K562 (cell line): ENCODE measurements around the gene CHST15. TPM values are rescaled to one million over a fixed set of nuclear protein-coding genes. Genes with fewer than 3 reads are reported as not detected.

Experiments
- CBX3 ChIP-seq, 2 experiments: IDR thresholded peaks; 1 replicate in 1 of 2; 2 replicates in 1 of 2; pipeline ENCODE4 v1.6.1; 2012; ENCODE audit warnings: inconsistent platforms in 2 of 2, low read length in 2 of 2, borderline replicate concordance in 1 of 2, control low read depth in 1 of 2
- L3MBTL2 ChIP-seq: fragments of 450-650 bp; IDR thresholded peaks from 2 replicates; pipeline ENCODE4 v1.6.1; 2016; ENCODE audit warnings: mild to moderate bottlenecking, moderate library complexity
- SRSF9 ChIP-seq: fragments of 200-400 bp; formaldehyde crosslinking; IDR thresholded peaks from 2 replicates; pipeline ENCODE4 v1.6.1; 2017; ENCODE audit warnings: low read depth, low read length, borderline replicate concordance
- STAG1 ChIP-seq: sonication (generic); formaldehyde crosslinking; IDR thresholded peaks from 2 replicates; pipeline ENCODE4 v1.5.0; 2020; ENCODE audit warnings: missing genetic modification reagents, borderline replicate concordance
- ZC3H4 ChIP-seq: sonication (generic); formaldehyde crosslinking; IDR thresholded peaks from 2 replicates; pipeline ENCODE4 v1.9.0; 2021; ENCODE audit warnings: missing genetic modification reagents, borderline replicate concordance
- ZNF57 ChIP-seq: fragments of 450-650 bp; formaldehyde crosslinking; IDR thresholded peaks from 2 replicates; pipeline ENCODE4 v1.4.0; 2020; ENCODE audit warnings: mild to moderate bottlenecking, moderate library complexity
- polyA plus RNA-seq, 8 experiments: library from polyadenylated mRNA; depleted of rRNA in 4 of 8; stranded (reverse) in 5 of 8; unstranded in 3 of 8; fragments of >200 nt; fragmentation: Nextera tagmentation in 2 of 8; fragmentation: Illumina TruSeq in 1 of 8; extraction: Ambion mirVana in 2 of 8; extraction: Trizol in 1 of 8; gene quantifications; 2 replicates each; pipeline versions ENCODE4 v1.2.1 to v1.2.3, GENCODE V29; 2011 to 2014; ENCODE audit warnings: inconsistent platforms in 1 of 8, missing spikeins in 1 of 8
- total RNA-seq, 7 experiments: library from RNA; depleted of rRNA in 6 of 7; stranded (reverse); fragments of >200 nt in 6 of 7; fragmentation: Illumina TruSeq in 2 of 7; extraction: Trizol in 2 of 7; gene quantifications; 2 replicates each; pipeline versions ENCODE4 v1.2.1 to v1.2.3, GENCODE V29; 2011 to 2021; ENCODE audit warnings: low replicate concordance in 1 of 7
- TF ChIP-seq, protein P1 (sequence below): fragments of 450-650 bp; IDR thresholded peaks from 2 replicates; pipeline ENCODE4 v1.6.1; 2018; ENCODE audit warnings: mild to moderate bottlenecking, low read depth; ENCODE audit not compliant: partially characterized antibody
- TF ChIP-seq, protein P2 (sequence below), 2 experiments: fragments of 150-350 bp in 1 of 2; IDR thresholded peaks; 2 replicates each; pipeline ENCODE4 v1.6.1; 2012 to 2016; ENCODE audit warnings: low read depth in 2 of 2, low read length in 2 of 2, mild to moderate bottlenecking in 1 of 2, moderate library complexity in 1 of 2
- TF ChIP-seq, protein P3 (sequence below): fragments of 250-450 bp; sonication (Bioruptor Pico); IDR thresholded peaks from 2 replicates; pipeline ENCODE4 v1.6.1; 2021; ENCODE audit warnings: mild to moderate bottlenecking
- TF ChIP-seq, protein P4 (sequence below): fragments of 450-650 bp; formaldehyde crosslinking; conservative IDR thresholded peaks from 2 replicates; pipeline ENCODE4 v1.4.0; 2022; ENCODE audit warnings: mild to moderate bottlenecking, missing genetic modification characterization

Gene CHST15
- total and polyA plus RNA-seq, 9 of the 15 experiments (the other 6 are each of a cell fraction or from before 2014, with no cell fraction given) = 0.04 to 0.16 (median 0.08) TPM

DNA sequence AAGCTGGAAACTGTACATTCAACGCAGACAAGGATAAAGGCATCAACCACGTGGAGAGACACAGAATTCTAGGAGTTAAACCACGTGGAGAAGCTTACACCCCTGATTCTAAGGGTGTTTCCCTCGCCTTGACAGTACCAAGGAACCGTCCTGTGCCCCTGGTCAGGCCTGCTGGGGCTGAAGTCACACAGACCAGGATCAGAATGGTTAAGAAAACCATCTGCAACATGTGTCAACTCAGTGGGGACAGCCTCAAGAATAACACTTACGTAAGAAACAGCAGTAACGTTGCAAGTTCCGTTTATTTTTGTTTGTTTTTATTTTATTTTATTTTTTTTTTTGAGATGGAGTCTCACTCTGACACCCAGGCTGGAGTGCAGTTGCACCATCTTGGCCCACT is 55.6 kb downstream of the CHST15 start (continued):
- TF ChIP-seq, protein P1, sequence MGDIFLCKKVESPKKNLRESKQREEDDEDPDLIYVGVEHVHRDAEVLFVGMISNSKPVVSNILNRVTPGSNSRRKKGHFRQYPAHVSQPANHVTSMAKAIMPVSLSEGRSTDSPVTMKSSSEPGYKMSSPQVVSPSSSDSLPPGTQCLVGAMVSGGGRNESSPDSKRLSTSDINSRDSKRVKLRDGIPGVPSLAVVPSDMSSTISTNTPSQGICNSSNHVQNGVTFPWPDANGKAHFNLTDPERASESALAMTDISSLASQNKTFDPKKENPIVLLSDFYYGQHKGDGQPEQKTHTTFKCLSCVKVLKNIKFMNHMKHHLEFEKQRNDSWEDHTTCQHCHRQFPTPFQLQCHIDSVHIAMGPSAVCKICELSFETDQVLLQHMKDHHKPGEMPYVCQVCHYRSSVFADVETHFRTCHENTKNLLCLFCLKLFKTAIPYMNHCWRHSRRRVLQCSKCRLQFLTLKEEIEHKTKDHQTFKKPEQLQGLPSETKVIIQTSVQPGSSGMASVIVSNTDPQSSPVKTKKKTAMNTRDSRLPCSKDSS = no peak
- TF ChIP-seq STAG1 (CRISPR knock-in tag) (no peak), SRSF9 (no peak), CBX3 (IDR thresholded peaks at IDR 0.05; ENCODE audit: borderline replicate concordance in 1 of 2, low read length in 2 of 2) (no peak), L3MBTL2 (no peak), ZC3H4 (no peak), ZNF57 (CRISPR knock-in tag) (no peak)
- TF ChIP-seq, protein P2, sequence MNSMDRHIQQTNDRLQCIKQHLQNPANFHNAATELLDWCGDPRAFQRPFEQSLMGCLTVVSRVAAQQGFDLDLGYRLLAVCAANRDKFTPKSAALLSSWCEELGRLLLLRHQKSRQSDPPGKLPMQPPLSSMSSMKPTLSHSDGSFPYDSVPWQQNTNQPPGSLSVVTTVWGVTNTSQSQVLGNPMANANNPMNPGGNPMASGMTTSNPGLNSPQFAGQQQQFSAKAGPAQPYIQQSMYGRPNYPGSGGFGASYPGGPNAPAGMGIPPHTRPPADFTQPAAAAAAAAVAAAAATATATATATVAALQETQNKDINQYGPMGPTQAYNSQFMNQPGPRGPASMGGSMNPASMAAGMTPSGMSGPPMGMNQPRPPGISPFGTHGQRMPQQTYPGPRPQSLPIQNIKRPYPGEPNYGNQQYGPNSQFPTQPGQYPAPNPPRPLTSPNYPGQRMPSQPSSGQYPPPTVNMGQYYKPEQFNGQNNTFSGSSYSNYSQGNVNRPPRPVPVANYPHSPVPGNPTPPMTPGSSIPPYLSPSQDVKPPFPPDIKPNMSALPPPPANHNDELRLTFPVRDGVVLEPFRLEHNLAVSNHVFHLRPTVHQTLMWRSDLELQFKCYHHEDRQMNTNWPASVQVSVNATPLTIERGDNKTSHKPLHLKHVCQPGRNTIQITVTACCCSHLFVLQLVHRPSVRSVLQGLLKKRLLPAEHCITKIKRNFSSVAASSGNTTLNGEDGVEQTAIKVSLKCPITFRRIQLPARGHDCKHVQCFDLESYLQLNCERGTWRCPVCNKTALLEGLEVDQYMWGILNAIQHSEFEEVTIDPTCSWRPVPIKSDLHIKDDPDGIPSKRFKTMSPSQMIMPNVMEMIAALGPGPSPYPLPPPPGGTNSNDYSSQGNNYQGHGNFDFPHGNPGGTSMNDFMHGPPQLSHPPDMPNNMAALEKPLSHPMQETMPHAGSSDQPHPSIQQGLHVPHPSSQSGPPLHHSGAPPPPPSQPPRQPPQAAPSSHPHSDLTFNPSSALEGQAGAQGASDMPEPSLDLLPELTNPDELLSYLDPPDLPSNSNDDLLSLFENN (IDR thresholded peaks at IDR 0.05; ENCODE audit: low read depth in 2 of 2, low read length in 2 of 2) = no peak
- TF ChIP-seq, protein P3, sequence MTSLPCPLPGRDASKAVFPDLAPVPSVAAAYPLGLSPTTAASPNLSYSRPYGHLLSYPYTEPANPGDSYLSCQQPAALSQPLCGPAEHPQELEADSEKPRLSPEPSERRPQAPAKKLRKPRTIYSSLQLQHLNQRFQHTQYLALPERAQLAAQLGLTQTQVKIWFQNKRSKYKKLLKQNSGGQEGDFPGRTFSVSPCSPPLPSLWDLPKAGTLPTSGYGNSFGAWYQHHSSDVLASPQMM (CRISPR knock-in tag) = no peak
- TF ChIP-seq, protein P4, sequence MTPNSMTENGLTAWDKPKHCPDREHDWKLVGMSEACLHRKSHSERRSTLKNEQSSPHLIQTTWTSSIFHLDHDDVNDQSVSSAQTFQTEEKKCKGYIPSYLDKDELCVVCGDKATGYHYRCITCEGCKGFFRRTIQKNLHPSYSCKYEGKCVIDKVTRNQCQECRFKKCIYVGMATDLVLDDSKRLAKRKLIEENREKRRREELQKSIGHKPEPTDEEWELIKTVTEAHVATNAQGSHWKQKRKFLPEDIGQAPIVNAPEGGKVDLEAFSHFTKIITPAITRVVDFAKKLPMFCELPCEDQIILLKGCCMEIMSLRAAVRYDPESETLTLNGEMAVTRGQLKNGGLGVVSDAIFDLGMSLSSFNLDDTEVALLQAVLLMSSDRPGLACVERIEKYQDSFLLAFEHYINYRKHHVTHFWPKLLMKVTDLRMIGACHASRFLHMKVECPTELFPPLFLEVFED (CRISPR knock-in tag) = no peak
